Skin of body (tissue), 2 donors: ENCODE data around the gene SATB2. TPM values are rescaled to one million over a fixed set of nuclear protein-coding genes. Genes with fewer than 3 reads are reported as not detected.

ENCODE experiments used
- DNase-seq: peaks from one replicate; lab custom pipeline; 2025; lab: John Stamatoyannopoulos, UW
- total RNA-seq: library from RNA; depleted of rRNA; stranded (reverse); fragments of >200 nt; gene quantifications from one replicate; pipeline ENCODE4 v1.2.3, GENCODE V29; 2014

Gene SATB2
- total RNA-seq, 1 donor from 2014 or later, result 6.0 TPM

DNA sequence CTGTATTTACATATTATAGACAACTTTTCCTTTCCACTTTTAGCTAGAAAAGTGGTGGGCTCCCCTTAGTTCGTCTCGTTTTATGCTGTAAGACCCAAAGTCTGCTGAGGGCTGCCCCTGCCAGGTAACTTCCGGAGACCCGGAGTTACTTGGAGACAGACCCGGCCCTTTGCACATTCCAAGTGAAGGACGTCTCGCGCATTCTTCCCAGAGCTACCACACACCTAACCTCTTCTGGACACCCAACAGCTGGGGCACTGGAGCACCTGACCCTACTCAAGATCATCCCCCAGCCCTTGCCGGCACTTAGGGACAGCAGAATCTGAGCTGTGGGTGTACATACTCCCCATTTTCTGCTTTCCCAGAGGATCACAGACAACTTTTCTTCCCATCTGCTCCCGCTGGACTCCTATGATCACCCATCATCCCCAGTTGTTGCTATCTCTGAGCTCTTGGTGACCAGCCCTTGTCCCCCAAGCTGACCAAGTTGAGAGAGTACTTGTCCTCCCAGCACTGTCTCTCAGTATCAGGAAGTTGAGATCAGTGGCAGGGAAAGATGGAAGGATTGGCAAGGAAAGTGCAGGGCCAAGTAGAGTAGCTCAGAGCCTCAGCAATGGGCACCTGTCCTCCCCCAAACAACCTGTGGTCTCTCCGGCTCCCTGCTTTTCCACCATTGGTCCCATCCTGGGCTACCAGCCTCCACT, 8.4 kb upstream of the SATB2 start:
- no peak for DNase-seq

DNA sequence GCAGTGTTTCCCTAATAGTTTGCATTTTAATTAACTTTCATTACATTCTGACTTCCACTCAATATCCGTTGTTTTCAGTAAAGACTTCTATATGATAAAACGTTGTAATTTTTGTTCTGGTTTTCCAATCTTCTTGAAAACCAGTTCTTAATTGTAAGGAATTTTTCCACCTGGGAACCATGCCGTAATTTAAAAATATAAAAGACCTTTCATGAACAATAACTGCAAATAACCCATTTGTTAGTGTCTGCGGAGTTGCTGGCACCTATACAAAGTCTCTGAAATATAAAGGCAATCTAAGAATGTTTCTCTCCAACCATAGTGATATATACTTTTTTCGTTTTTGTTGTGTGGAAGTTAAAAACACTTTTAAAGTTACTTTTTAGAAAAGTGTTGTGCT, 7.7 kb upstream of the SATB2 start:
- no peak for DNase-seq

DNA sequence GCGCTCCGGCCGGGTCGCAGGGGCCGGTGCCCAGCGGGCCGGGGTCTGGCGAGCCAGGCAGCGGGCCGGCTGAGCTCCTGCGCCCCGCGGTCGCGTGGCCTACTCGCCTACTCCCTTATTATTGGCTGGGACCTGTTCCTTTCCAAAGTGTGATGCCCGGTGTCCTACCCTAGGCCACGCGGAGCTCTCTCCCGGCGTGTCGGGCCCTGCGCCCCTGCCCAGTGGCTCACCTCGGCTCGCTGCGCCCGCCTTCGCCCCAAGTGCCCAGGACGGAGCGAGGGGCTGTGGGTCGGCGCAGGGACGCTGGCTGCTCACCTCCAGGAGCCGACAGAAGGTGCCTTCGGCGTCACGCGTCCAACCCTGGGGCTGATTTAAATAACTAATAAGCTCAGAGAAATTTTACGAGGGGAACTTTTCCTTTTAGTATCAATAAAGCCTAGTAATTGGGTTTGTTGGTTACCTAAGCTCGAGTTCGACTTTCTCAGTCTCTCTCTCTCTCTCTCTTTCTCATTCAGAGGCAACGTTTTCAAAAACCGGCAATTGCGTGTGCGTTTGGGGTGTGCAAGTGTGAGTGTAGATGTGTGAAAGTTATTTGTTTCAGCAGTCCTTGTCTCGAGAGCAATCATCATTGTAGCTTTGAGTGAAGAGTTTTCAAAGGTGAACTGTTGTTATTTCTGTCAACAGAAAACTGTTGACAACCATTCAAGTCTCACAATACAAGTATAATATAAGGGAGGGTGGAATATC, 7.0 kb upstream of the SATB2 start:
- DNase-seq, result no peak

DNA sequence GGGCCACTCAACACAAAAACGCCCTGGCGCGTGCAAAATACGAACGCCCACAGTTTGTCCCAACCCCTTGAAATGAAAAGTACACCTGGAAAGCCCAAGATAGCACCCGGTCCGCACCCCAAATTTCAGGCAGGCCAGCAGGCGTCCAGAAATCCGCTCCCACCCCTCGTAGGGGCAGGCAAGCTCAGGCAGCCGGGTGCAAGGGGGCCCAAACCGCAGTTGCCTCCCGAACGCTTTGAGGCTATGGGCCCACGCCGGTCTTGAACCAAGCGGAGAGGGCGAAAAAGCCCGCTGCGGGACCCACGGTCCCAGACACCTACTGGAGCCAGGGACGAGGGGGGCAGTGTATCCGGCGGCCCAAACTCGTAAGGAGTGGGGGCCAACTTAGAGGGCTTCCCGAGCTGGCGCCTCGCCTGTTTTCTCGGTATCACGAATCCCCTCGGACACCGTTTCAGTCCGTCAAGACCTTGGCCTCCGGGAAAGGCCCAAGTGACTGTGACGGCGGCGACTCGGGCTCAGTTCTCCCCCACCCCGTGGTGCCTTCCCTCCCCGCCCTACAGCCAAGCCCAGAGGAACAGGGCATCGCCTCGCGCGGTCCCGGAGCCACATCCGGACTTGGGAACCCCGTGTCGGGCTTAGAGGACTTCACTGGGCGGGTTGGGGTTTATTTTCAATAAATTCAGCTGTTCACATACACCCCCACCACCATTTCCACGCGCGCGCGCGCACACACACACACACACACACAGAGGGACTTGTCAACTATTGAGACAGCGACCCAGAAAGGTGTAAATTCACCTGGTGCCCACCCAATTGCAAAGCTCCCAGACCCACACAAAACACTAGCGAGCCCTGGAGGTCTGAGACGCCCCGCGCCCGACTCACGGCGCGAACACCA, 6.2 kb upstream of the SATB2 start:
- no peak for DNase-seq

DNA sequence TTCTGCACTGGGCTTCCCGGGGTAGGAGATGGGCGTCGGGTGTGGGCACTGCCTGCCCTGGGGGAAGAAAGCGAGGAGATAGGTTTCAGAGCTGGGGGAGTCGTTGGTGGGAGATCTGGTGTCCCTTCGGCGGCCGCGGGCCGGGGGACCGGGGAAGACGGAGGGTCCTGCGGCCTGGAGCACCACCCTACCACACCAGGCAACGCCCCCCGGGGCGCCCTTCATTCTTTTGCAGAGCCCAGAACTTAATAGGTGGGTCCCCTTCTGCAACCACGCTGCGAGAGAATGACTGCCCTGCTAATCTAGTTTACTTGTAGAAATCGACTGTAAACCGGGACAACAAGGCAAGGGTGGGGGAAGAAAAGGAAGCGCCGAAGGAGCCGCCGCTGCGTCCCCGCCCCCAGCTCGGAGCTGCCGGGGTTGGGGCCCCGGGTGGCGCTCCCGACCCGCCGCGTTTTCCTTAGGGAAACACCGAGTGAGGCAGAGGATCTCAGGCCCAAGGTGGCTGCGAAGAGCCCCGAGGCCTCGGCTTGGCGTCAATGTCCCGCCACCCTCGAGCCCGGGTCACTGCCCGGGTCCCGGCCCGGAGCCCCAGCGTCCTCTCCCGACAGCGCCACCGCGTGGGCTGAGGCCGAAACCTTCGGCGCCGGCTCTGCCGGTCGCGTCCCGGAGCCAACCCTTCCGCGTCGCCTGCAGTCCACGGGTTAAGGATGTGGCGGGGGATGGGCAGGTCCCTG, 5.4 kb upstream of the SATB2 start:
- no peak for DNase-seq

DNA sequence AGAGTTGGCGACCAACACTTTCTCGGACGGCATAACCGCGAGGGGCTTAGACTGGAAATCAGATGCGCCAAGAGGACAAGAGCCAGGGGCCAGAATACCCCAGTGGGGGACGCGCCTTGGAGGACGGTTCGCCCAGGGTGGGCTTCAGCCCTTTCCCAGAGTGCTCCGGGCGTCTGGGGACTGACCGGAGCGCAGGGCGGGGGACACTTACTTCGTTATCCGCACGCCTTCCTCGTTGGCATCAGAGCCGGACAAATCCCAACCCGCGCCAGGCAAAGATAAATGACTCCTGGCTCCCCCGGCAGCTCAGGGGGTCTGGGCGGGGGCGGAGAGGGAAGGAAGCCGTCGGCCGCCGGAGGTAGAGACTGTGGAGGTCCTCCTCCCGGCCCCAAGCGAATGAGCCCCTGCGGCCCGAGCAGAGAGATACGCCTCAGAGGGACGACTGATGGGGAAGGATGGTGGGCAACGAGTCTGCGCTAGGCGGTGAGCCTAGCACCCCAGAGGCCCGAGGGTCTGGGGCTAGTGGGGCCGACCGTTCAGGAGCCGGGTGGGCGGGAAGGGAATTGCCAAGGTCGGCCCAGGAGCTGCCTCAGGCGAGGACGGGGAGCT, 4.7 kb upstream of the SATB2 start:
- DNase-seq, result no peak

DNA sequence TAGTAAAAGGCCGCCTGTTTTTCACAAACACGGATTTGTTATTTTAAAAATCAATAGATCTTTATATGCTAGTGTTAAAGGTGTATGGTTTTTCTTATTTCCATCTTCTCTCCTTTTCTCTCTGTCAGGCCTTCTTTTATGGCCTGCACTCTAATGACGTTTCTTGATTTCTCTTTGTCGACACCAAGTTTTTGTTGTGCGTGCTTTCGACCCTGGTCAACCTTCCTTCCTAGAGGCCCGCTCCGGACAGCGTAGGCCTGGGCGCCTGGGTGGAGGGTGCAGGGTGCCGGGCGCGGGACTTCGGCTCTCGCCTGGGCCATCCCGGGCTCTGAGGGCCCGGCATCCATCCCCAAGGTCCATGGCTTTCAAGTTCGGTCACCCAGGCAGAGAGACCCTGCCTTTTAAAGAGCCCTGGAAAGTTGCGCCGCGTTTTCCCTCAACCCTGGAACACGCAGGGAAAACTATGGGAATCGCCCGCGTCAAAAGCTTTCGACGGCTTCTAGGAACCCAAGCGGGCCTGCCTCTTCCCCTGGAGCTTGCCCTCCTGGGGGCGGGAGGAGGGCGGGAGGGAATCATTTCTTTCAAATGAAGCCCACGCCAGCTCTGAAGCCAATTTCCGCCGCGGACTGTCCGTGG, 4.1 kb upstream of the SATB2 start:
- no peak for DNase-seq

DNA sequence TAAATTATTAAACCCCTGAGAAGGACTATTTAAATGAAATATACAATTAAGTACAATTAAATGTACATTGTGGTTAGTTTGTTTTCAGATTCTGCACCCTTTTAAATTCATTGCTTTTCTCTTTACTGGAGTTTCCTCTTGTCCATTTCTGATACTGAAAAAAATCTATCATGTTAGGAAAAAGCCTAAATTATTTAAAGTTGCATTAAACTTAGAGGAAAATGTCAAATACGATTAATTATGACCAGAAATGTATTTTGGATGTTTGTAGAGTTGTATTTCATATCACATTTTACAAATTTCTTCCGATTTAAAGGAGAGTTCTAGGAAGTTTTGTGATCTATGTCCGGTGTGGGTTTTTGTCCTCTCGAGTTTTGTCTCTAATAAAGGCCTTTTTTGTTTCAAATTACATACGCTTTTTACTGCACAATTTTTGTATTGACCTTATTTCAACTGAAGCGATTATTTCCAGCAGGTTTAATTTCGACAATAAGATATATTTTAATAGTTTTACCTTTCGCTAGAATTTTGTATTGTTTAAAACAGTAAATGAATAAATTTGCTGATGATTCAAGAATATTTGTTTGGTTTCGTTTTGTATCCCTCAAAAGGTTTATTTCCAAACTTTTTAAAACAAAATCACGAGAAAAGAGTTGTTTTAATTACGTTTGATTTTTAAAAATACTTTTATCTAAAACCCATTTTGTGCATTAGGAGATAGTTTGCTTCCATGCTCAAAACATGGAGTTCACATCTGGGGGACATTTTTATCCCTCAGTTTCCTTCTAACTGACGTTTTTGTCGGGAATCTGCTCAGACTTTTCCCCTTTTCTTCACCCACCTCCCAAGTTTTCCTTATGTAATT, 3.3 kb upstream of the SATB2 start:
- peak; percentile 28 for DNase-seq

DNA sequence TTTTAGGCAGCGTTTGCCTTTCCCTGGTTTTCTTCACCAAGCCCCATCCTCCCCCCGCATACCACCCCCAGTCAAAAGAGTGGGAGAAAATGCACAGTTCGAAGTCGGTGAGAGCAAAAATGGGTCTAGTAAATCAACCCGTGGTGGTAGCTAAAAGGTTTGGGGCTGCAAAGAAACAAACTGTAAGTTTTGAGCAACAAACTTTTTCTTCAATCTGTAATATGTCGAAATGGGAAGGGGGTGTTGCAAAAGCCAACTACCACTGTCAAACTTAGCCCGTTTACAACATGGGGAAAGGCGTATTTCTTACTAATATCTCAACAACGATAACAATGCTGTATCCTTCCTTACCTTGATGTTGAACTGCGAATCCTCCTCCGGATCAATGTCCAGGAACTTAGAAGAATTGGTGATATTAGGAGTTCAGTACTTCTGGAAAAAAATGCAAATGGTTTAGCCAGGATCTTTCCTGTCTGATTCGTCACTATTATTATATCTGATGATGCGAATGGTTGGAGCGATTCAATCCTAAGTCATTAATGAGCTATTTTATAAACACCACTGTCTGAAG, 2.4 kb upstream of the SATB2 start:
- peak; percentile 14 for DNase-seq

DNA sequence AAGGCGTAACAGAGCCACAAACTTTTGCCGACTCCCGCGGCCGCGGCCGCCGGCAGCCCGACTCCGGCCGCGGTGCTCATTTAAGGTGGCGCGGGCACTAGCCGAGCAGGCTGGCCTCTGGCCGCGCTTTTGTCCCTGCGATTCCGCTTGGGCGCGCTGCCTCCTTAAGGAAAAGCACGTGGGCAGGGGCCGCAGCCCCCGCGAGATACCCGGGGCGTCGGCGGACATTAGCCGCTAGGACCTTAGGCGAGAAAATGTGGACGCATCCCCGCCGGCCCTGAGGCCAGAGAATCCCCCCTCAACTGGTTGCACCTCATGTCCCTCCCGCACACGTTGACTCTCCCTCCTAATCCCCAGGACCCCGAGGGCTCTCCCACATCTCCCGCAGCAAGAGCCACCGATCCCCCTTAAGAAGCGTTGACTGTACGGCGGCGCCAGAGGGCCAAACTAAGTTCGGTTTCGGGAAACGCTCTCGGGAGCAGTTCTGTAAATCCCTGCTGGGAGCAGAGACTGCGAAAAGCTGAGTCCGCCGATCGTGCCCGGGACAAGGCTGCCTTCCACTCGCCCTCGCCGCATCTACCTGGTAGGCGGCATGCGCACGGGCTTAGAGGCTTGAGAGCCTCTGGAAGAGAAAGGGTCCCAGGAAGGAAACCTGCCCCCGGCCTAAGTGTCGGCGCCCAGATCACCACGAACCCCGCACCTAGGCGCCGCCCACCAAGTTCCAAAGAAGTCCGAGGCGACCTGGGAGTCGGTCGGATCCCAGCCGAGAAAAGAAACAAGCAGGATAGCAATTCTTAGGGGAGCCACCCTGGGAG, 1.8 kb upstream of the SATB2 start:
- peak; percentile 85 for DNase-seq

DNA sequence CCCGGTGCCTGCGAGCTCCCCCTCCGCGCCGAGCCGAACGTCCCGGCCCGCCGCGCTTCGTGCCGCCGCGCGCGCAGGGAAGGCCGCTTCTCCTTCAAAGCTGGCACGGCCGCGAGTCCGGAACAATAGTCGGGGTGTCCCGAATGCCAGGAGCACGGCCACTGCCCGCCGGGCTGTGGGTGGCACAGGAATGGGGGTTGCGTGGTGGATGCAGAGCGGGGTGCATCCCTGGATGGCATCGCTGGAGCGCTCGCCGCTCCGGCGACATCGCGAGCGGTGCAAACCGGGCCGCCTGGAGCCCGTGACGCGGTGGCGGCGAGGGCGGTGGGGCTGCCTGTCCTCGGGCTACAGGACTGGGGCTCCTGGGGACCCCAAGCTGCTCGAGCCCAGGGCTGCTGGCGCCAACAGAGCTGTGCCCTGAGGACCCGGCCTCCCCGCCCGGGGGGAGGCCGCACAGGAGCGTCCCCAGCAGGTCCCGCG, 1.1 kb upstream of the SATB2 start:
- DNase-seq, result no peak

DNA sequence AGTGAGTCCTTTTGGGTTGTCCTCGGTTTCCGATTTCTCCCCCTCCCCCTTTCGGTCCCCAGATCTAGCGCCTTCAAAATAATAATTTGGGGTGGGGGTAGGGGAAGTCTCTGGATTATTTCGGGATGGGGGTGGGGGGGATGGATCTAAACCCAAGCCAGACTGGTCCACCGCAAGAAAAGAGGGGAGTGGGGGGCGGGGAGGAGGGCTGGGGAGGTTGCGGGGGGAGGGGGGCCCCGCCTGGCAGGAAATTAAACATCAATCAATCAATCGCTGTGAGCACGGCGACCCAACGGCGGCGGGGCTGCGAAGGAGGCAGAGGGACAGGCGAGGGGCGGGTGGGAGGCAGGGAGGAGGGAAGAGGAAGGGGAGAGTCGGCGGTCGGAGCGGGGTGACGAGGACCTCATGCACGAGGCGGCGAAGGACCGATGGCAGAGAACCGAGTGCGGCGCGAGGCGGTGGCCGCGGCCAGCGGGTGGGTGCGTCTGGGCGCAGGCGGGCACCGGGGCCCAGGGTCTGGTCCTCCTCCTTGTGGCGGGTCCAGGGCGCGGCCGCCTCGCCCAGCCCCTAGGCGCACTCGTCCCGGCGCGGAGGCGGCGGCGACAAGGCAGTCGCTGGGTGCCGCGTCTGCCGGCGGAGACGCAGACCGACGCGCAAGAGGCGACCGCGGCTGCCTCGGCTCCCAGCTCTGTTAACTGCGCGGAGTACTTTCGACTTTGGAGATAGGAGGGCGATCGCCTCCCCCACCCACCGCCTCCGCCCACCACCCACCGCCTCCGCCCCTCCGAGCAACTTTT, 468 bp upstream of the SATB2 start:
- peak; percentile 41 for DNase-seq

DNA sequence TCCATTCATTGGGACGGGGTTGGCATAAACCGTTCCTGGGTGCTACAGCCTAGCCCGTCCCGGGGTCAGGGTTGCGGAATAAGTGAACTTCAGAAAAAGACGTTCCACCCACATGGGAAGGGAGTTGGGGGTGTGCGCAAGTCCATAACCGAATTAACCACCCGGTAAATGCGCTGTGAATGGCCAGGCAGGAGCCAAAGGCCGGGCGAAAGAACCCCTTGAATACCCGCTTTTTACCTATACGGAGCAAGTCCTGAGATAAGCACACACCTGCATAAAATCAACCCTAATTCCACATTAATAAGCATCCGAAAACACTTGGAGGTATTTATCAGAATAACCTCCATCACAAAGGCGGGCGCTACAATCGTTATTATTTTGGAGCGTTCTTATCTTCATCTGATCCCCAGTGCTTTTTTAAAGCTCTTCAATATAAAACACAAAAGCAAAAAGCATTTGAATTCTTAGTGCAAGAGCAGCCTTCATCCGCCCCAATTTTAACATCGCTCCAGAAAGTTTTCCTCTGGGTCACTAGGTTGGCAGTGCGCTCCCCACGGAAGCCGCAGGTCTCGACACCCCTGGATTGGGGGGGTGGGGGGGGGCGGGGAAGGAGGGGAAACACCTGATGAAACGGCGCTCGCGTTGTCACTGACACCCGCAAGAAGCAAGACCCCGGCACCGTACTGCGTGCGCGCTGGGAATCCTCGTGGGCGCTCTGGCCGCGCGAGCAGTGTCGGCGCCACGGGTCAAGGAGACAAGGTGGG, 1.2 kb downstream of the SATB2 start:
- DNase-seq, result no peak

DNA sequence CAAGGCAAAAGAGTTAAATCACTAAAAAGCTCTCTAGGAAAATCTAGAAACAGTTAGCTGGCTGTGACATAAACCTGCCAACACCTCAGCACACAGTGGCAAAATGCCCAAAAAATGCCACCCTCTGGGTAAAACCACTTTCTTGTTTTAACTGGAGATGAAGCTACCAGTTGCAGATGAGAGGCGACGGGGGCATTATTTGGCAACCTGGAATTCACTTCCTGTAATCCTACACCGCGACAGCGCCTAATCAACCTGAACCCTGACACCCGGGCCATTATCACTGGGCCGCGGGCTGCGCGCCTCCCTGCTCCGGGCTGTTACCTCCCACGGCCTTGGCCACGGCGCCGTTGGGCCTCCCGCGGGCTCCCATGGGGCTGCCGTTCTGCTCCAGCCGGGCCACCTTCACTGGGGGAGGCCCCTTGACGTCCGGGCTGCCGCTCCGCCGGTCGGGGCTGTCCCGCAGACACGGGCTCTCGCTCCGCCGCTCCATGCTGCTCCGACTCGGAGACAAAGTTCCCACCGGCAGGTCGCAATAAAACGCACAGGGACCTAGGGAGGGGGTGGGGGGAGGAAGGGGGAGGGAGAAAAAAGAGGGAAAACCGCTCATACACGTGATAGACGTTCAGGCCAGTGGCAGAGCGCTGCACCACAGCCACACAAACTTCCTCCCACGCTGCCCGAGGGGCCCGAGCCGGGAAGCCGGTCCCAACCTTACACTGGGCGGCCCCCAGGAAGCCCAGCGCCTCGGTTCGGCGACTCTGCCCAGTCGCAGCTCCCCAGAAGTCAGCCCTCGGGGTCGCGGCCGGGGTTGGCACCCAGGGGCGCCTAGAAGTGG, 2.0 kb downstream of the SATB2 start:
- DNase-seq, result no peak

DNA sequence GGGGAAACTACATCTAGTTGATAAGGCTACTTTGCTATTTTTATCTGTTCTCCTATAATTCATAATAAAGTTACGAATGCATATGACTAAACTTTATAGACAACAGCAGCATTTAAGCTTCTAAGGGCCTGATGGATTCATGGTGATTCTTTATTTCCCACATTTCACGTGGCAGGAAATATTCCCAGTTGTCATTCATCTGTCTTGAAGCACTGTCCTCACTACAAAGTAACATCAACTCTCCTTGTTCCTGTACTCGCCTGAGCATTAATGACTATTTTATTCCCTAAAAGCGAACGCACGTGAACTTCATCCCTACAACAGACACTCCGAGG, 2.6 kb downstream of the SATB2 start:
- no peak for DNase-seq

DNA sequence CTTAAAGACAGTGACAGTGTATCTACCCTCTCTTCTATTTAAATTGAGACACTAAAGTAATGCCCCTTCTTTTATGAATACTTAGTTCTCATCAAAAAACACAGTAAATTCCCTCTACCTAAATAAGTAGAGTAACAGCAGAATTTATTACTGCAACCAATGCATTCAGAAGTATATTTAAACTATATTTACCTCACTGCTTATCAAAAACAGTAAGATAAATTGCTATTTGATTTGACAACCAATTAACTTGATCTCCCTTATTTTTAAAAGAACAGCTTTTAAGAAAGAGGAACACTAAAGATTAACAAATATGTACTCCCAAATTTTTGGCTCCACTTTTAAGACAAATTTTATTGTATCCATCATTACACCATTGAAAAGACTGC, 4.8 kb downstream of the SATB2 start:
- DNase-seq, result no peak
